GM12891 (cell line): ENCODE measurements around the gene STRADB.

Experiments used
- PAX5 ChIP-seq: IDR thresholded peaks from 2 replicates; pipeline ENCODE4 v1.6.1; 2011; ENCODE audit warnings: low read length, moderate library complexity, mild to moderate bottlenecking; ENCODE audit not compliant: insufficient read depth, severe bottlenecking
- POLR2A ChIP-seq: IDR thresholded peaks from 2 replicates; pipeline ENCODE4 v1.6.1; 2011; ENCODE audit warnings: low read depth, low read length, control low read depth

GRCh38 chr2:201414099-201415023 is 37.2 kb upstream of the STRADB start:
- TF ChIP-seq PAX5 (no peak), POLR2A (no peak)
